Aorta (tissue), 5 donors: ENCODE results near the gene SNED1. TPM values are rescaled to one million over a fixed set of nuclear protein-coding genes. Genes with fewer than 3 reads are reported as not detected.

ENCODE experiments used
- ATAC-seq: fragments of 200-7000 bp; cut with Tn5 transposase; one replicate; pipeline ENCODE4 v1.9.1; 2022; ENCODE audit warnings: moderate library complexity; ENCODE audit not compliant: low FRiP score
- DNase-seq, 2 donors: peaks; one replicate each; pipeline ENCODE4 v3.0.0-alpha.2; 2020
- H3K27ac ChIP-seq, 2 donors: one replicate each; pipeline ENCODE4 v1.5.1; 2013; ENCODE audit warnings: low read length in 2 of 2, mild to moderate bottlenecking in 2 of 2, moderate library complexity in 2 of 2, control low read depth in 1 of 2, inconsistent platforms in 1 of 2, low read depth in 1 of 2
- H3K27me3 ChIP-seq, 2 donors: one replicate each; pipeline ENCODE4 v1.6.1; 2013; ENCODE audit warnings: control low read depth in 1 of 2, low read length in 1 of 2, mild to moderate bottlenecking in 1 of 2, moderate library complexity in 1 of 2; ENCODE audit not compliant: insufficient read depth in 2 of 2, control insufficient read depth in 1 of 2
- H3K36me3 ChIP-seq, 2 donors: one replicate each; pipeline ENCODE4 v1.6.1; 2013; ENCODE audit warnings: control low read depth in 1 of 2, low read length in 1 of 2, mild to moderate bottlenecking in 1 of 2; ENCODE audit not compliant: insufficient read depth in 2 of 2, control insufficient read depth in 1 of 2
- H3K4me1 ChIP-seq, 2 donors: one replicate each; pipeline ENCODE4 v1.6.1; 2013; ENCODE audit warnings: low read length in 2 of 2, control low read depth in 1 of 2, mild to moderate bottlenecking in 1 of 2, moderate library complexity in 1 of 2; ENCODE audit not compliant: insufficient read depth in 2 of 2, control insufficient read depth in 1 of 2
- H3K4me3 ChIP-seq, 2 donors: one replicate each; pipeline ENCODE4 v1.5.1; 2013; ENCODE audit warnings: low read length in 2 of 2, control low read depth in 1 of 2, mild to moderate bottlenecking in 1 of 2
- H3K9me3 ChIP-seq: one replicate; pipeline ENCODE4 v1.6.1; 2013; ENCODE audit warnings: mild to moderate bottlenecking, low read length; ENCODE audit not compliant: control insufficient read depth
- WGBS, 2 donors: extraction: QIAGEN DNeasy Blood & Tissue Kit; methylation state at CpG; one replicate each; pipeline ENCODE4 v1.1.7; 2013; 5-methylcytosine and 5-hydroxymethylcytosine counted together
- intact Hi-C, 2 donors: fragments of 100-400 bp; cut with DNase I; formaldehyde crosslinking; loops; one replicate each; pipeline versions ENCODE4 v1.14.2 to v1.15.0; 2022
- polyA plus RNA-seq, 2 donors: library from polyadenylated mRNA; stranded (reverse); fragments of 200-250 nt; gene quantifications; one replicate each; pipeline ENCODE4 v1.2.3, GENCODE V29; 2013
- total RNA-seq, 2 donors: library from RNA; stranded (reverse); fragmentation: NEBNext Ultra II Directional; extraction: Animal tissue kit (Norgen Biotek cat#: 25700); gene quantifications; one replicate each; pipeline ENCODE4 v1.2.1, GENCODE V29; 2021
- donor health status: healthy with polysubstance abuse.
- donor health status: Bipolar disorder and iron deficiency.
- donor health status: DM: no; HTN: no; CAD: no.
- donor health status: DM: no; HTN: no; CAD: no.
- donor health status: DM: yes; HTN: yes; CAD: no.

The SNED1 gene
- total and polyA plus RNA-seq, 4 donors: 5.9 to 149 (median 67.4) TPM

DNA sequence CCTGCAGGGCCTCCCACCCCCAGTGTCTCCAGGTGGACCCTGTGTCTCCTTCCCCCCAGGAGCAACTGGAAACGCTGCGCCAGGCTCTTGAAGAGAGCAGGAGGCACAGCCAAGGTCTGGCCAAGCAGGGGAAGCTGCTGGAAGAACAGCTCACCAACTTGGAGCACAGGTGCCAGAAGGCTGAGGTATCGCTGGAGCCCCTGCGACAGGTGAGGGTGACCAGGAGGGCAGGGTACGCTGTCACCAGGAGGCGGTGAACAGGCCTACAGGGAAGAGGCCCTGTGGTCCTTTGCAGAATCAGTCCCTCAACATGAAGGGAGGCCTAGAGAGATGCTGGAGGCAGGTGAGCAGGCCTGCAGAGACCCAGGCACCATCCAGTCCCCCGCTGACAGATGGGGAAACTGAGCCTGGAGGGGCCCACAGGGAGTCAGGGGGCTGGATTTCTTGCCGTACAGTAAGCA lies 15.6 kb upstream of the SNED1 start:
- Histone ChIP-seq H3K36me3 (no peaks in the 10 kb centered on the region), H3K4me1 (no peaks in the 10 kb centered on the region), H3K4me3 (no peak overlapping the region), H3K27me3 (no peaks in the 10 kb centered on the region), H3K9me3 (no peaks in the 10 kb centered on the region), H3K27ac (no peak overlapping the region)
- intact Hi-C loops: no loop called here
- DNase-seq (peak; percentile 42), ATAC-seq (peak; percentile 17)
- 88 to 90% methylated on average over 8 of the region's 8 CpGs for WGBS, 2 donors

- peak; percentile 53 to 80 for DNase-seq
- Histone ChIP-seq H3K4me3 (no peak overlapping the region), H3K36me3 (no peaks in the 10 kb centered on the region), H3K4me1 (no peaks in the 10 kb centered on the region), H3K9me3 (no peaks in the 10 kb centered on the region), H3K27me3 (no peaks in the 10 kb centered on the region), H3K27ac (no peak overlapping the region)
- ATAC-seq: peak; percentile 50
- intact Hi-C loops: no loop called here
- 4 to 5% methylated on average over 45 of the region's 45 CpGs for WGBS, 2 donors
Measured at GRCh38 chr2:240983361-240983995, 14.9 kb upstream of the SNED1 start.

GRCh38 chr2:240983996-240984498 lies 14.4 kb upstream of the SNED1 start:
- H3K4me1 ChIP-seq: no peaks in the 10 kb centered on the region
- intact Hi-C loops: no loop called here
- no peaks in the 10 kb centered on the region for H3K9me3 ChIP-seq
- WGBS, 2 donors: 40 to 45% methylated on average over 18 of the region's 18 CpGs
- no peaks in the 10 kb centered on the region for H3K27me3 ChIP-seq
- no peak overlapping the region for H3K4me3 ChIP-seq
- H3K36me3 ChIP-seq: no peaks in the 10 kb centered on the region
- DNase-seq (peak; percentile 48 to 75), ATAC-seq (no peak)
- no peak overlapping the region for H3K27ac ChIP-seq

DNA sequence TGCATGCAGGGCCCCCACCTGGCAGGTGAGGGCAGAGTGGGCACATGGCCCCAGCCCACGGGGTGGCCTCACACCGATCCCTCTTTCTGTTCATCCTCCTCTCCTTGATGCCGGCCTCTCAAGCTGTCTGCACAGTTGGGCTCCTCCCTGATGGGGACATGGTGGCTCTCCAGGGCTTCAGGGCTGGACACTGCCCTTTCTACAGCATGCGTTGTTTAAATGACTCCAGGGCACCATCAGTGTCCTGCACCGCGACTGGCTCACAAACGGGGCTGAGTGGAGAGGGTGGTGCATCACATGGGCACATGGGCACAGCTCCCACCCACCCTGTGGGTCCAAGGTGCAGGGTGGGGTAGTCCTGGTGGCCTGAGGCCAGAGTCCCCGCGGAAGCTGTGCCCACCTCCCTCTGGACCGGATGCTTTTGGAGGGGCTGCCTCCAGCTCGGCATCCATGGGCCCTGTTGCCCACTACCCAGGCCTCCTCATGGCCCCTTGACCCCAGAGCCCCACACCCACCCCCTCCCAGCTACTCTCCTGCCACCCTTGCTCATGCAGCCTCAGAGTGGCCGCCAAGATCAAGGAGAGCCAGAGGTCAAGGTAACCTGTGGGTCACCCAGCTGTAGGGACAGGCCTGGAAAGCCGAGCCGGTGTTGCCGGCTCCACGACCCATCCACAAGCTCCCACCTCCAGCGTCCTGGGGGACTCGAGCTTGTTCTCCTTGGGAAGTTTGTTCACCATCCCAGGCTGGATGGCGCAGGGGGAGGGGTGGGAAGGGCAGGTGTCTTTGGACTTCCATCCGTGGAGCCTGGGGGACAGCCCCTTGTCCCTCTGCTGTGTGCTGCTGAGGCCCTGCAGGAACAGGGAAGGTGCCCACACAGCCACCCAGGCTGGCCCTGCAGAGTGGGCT lies 12.3 kb upstream of the SNED1 start:
- intact Hi-C loops: no loop called here
- Histone ChIP-seq H3K4me1 (no peaks in the 10 kb centered on the region), H3K27ac (no peak overlapping the region), H3K36me3 (no peaks in the 10 kb centered on the region), H3K9me3 (no peaks in the 10 kb centered on the region), H3K4me3 (no peak overlapping the region), H3K27me3 (no peaks in the 10 kb centered on the region)
- no peak for ATAC-seq
- WGBS, 2 donors: 86 to 90% methylated on average over 20 of the region's 20 CpGs
- peak; percentile 44 to 69 for DNase-seq

DNA sequence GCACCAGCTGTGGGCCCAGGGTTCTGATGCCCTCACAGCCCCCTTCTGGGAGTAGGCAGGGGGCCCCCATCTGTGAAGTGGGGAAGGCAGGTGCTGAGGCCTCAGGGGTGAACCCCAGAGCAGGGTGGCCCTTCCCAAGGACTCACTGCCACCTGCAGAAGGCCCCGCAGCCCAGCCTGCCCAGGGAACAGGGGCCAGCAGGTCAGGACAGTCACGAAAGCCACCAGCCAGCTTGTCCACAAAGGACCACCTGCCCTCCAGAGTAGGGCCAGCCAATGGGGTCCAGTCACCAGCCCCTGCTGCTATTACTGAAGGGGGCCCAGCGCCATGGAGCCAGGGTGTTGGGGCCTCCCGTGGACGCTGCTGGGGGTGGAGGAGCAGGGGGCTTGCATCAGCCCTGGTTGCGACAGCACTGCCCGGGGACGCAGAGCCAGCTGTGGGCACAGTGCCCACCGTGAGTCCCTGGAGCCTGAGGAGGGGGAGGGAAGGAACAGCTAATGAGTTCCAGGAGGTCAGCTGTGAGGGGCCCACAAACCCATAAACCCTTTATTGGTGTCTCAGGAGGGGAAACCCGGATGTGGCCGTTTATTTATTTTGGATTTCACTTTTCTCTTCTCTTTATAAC lies 11.5 kb upstream of the SNED1 start:
- WGBS, 2 donors: 12 to 19% methylated on average over 11 of the region's 11 CpGs
- Histone ChIP-seq H3K27ac (no peak overlapping the region), H3K9me3 (no peaks in the 10 kb centered on the region), H3K36me3 (no peaks in the 10 kb centered on the region), H3K4me1 (no peaks in the 10 kb centered on the region), H3K27me3 (no peaks in the 10 kb centered on the region), H3K4me3 (no peak overlapping the region)
- DNase-seq (peak; percentile 76 to 92), ATAC-seq (peak; percentile 30)
- intact Hi-C loops: no loop called here

DNA sequence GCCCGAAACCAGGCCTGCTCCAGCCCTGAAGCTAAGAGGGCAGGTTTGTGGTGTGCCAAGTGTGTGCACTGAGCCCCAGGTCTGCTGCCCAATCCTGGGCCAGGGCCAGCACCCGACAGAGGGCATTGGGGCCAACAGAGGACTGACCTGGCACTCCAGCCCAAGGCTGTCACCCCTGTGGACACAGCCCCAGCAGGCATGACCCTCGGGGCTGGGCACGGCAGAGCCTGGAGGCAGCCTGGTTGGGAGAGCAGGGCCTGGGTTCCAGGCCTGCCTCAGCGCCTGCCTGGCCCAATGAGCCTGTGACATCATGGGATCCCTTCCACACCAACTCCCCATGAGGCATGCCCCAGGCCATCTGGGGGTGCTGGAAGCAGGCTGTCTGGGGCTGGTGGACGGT lies 10.8 kb upstream of the SNED1 start:
- WGBS, 2 donors: 58 to 65% methylated on average over 6 of the region's 6 CpGs
- peak; percentile 47 to 71 for DNase-seq
- no peak for ATAC-seq
- H3K9me3 ChIP-seq: no peaks in the 10 kb centered on the region
- H3K27me3 ChIP-seq: no peaks in the 10 kb centered on the region
- intact Hi-C loops: no loop called here
- no peak overlapping the region for H3K27ac ChIP-seq
- H3K4me1 ChIP-seq: no peaks in the 10 kb centered on the region
- no peaks in the 10 kb centered on the region for H3K36me3 ChIP-seq
- no peak overlapping the region for H3K4me3 ChIP-seq

- intact Hi-C loops: no loop called here
- ATAC-seq: no peak
- Histone ChIP-seq H3K4me3 (no peak overlapping the region), H3K27me3 (no peaks in the 10 kb centered on the region), H3K36me3 (no peaks in the 10 kb centered on the region), H3K4me1 (no peaks in the 10 kb centered on the region), H3K27ac (no peak overlapping the region), H3K9me3 (no peaks in the 10 kb centered on the region)
- WGBS, 2 donors: 91 to 93% methylated on average over 3 of the region's 3 CpGs
- DNase-seq: peak in 1 of 2 donors; percentile 68
Measured at GRCh38 chr2:240988146-240988545, 10.3 kb upstream of the SNED1 start.

GRCh38 chr2:240988571-240989271 lies 9.7 kb upstream of the SNED1 start:
- DNase-seq: peak in 1 of 2 donors; percentile 54
- no peak overlapping the region for H3K27ac ChIP-seq
- H3K9me3 ChIP-seq: no peaks in the 10 kb centered on the region
- no peaks in the 10 kb centered on the region for H3K27me3 ChIP-seq
- H3K4me3 ChIP-seq: no peak overlapping the region
- H3K4me1 ChIP-seq: no peaks in the 10 kb centered on the region
- intact Hi-C loops: no loop called here
- H3K36me3 ChIP-seq: no peaks in the 10 kb centered on the region
- 92 to 95% methylated on average over 6 of the region's 6 CpGs for WGBS, 2 donors
- ATAC-seq: no peak
